ENCODE results near the gene CTXN2.

CTXN2 gene

GRCh38 chr15:48222627-48223026 is 31.2 kb downstream of the CTXN2 start:
- no peak for DNase-seq (ENCODE audit: low read depth in 3 of 3)

- DNase-seq (ENCODE audit: low read depth in 3 of 3): no peak
Measured at GRCh38 chr15:48225771-48226170, 34.3 kb downstream of the CTXN2 start.

GRCh38 chr15:48230498-48230897 is 39.0 kb downstream of the CTXN2 start:
- DNase-seq (ENCODE audit: low read depth in 3 of 3): no peak

- no peak for DNase-seq (ENCODE audit: low read depth in 3 of 3)
Measured at GRCh38 chr15:48233246-48233645, 41.8 kb downstream of the CTXN2 start.

- no peak for DNase-seq (ENCODE audit: low read depth in 3 of 3)
Measured at GRCh38 chr15:48239334-48239733, 47.9 kb downstream of the CTXN2 start.

- no peak for DNase-seq (ENCODE audit: low read depth in 3 of 3)
Measured at GRCh38 chr15:48242015-48242414, 50.5 kb downstream of the CTXN2 start.

GRCh38 chr15:48242535-48242934 is 51.1 kb downstream of the CTXN2 start:
- no peak for DNase-seq (ENCODE audit: low read depth in 3 of 3)

- no peak for DNase-seq (ENCODE audit: low read depth in 3 of 3)
Measured at GRCh38 chr15:48244921-48245320, 53.5 kb downstream of the CTXN2 start.

GRCh38 chr15:48248414-48248813 is 56.9 kb downstream of the CTXN2 start:
- no peak for DNase-seq (ENCODE audit: low read depth in 3 of 3)

- no peak for DNase-seq (ENCODE audit: low read depth in 3 of 3)
Measured at GRCh38 chr15:48250640-48251076, 59.2 kb downstream of the CTXN2 start.

- no peak for DNase-seq (ENCODE audit: low read depth in 3 of 3)
Measured at GRCh38 chr15:48253172-48253571, 61.7 kb downstream of the CTXN2 start.

Data from stimulated activated CD4-positive, alpha-beta T cell treated with anti-CD3 and anti-CD28 coated beads, TNF-alpha, amount 100 ng/mL, for 48 hours (primary cell).